GM12878 (cell line): ENCODE results near the gene C6orf89. TPM values are rescaled to one million over a fixed set of nuclear protein-coding genes. Genes with fewer than 3 reads are reported as not detected.

Source experiments
- ATAC-seq: fragments of 200-7000 bp; cut with Tn5 transposase; 3 replicates; pipeline ENCODE4 v1.9.1; 2020; ENCODE audit warnings: mild to moderate bottlenecking, moderate library complexity
- BruUV-seq: library from RNA; stranded (reverse); fragments of 400-500 nt; replicated peaks from 2 replicates; lab custom pipeline; 2021; lab: Mats Ljungman, UMichigan
- CTCF ChIA-PET: fragments of 300-600 bp; sonication (Branson Sonifier 250); formaldehyde crosslinking; extraction: SDS; loops from one replicate; lab custom pipeline; 2021; ENCODE audit warnings: inconsistent platforms; lab: Yijun Ruan, JAX
- POLR2A ChIA-PET: fragments of 350-600 bp; formaldehyde crosslinking; extraction: SDS; loops from one replicate; lab custom pipeline; 2021; ENCODE audit warnings: inconsistent platforms; lab: Charles Lee
- RAD21 ChIA-PET: fragments of 300-600 bp; sonication (Branson Sonifier 250); formaldehyde crosslinking; loops from one replicate; lab custom pipeline; 2023; ENCODE audit warnings: antibody characterized with exemption; ENCODE audit not compliant: unreplicated experiment; lab: Charles Lee
- SMC1A ChIA-PET: fragments of 300-600 bp; sonication (Branson Sonifier 250); formaldehyde crosslinking; loops from one replicate; lab custom pipeline; 2023; ENCODE audit not compliant: unreplicated experiment, uncharacterized antibody; lab: Charles Lee
- DNase-seq: peaks from one replicate; pipeline ENCODE4 v3.0.0-alpha.2; 2011; ENCODE audit warnings: low read depth, low spot score
- FAIRE-seq: peaks from 3 replicates; lab custom pipeline; 2011; peaks lifted over from hg19 to GRCh38; lab: Jason Lieb, UNC
- H2AFZ ChIP-seq: 2 replicates; pipeline ENCODE4 v1.6.0; 2011; ENCODE audit warnings: low read depth, low read length, control low read depth; ENCODE audit not compliant: control insufficient read depth
- H3K27ac ChIP-seq: 2 replicates; pipeline ENCODE4 v1.5.1; 2011; ENCODE audit warnings: control low read depth; ENCODE audit not compliant: control insufficient read depth, insufficient read depth
- H3K27me3 ChIP-seq, 2 experiments: replicated peaks in 1 of 2; 2 replicates each; pipeline versions ENCODE4 v1.6.0 to v1.6.1; 2011; ENCODE audit warnings: low read length in 1 of 2; ENCODE audit not compliant: control insufficient read depth in 2 of 2, insufficient read depth in 2 of 2
- H3K36me3 ChIP-seq, 2 experiments: 2 replicates each; pipeline ENCODE4 v1.5.1; 2011; ENCODE audit warnings: low read length in 1 of 2; ENCODE audit not compliant: control insufficient read depth in 2 of 2, insufficient read depth in 2 of 2
- H3K4me1 ChIP-seq: 2 replicates; pipeline ENCODE4 v1.6.1; 2011; ENCODE audit warnings: mild to moderate bottlenecking, low read length, moderate library complexity, mixed read lengths; ENCODE audit not compliant: control insufficient read depth, insufficient read depth
- H3K4me2 ChIP-seq: 2 replicates; pipeline ENCODE4 v1.6.0; 2011; ENCODE audit warnings: control low read depth; ENCODE audit not compliant: control insufficient read depth, insufficient read depth
- H3K4me3 ChIP-seq: fragments of 200-600 bp; sonication (generic); 2 replicates; pipeline ENCODE4 v1.5.1; 2016
- H3K79me2 ChIP-seq: 2 replicates; pipeline ENCODE4 v1.6.0; 2011; ENCODE audit warnings: low read length; ENCODE audit not compliant: control insufficient read depth, insufficient read depth
- H3K9ac ChIP-seq: 2 replicates; pipeline ENCODE4 v1.8.0; 2011; ENCODE audit warnings: low read length, control low read depth, mixed read lengths; ENCODE audit not compliant: control insufficient read depth, insufficient read depth
- H3K9me3 ChIP-seq: replicated peaks from 3 replicates; pipeline ENCODE4 v1.5.1; 2011; ENCODE audit warnings: mild to moderate bottlenecking, low read length; ENCODE audit not compliant: control insufficient read depth, insufficient read depth
- H4K20me1 ChIP-seq: 2 replicates; pipeline ENCODE4 v1.6.0; 2011; ENCODE audit not compliant: control insufficient read depth, insufficient read depth
- BCL3 ChIP-seq: IDR thresholded peaks from 2 replicates; pipeline ENCODE4 v1.6.1; 2011; ENCODE audit warnings: borderline replicate concordance, low read depth, mild to moderate bottlenecking, moderate library complexity, low read length; ENCODE audit not compliant: insufficient read depth, poor library complexity, severe bottlenecking
- E2F4 ChIP-seq: IDR thresholded peaks from 2 replicates; pipeline ENCODE4 v1.6.1; 2012; ENCODE audit warnings: low read depth, low read length, improper control_type of control experiment
- GATAD2B ChIP-seq: fragments of 450-650 bp; conservative IDR thresholded peaks from 2 replicates; pipeline ENCODE4 v1.6.1; 2017; ENCODE audit warnings: low read depth, mild to moderate bottlenecking, moderate library complexity
- POLR2A ChIP-seq: IDR thresholded peaks from 2 replicates; pipeline ENCODE4 v1.6.1; 2011; ENCODE audit warnings: low read depth, mild to moderate bottlenecking, low read length
- POLR2AphosphoS5 ChIP-seq: IDR thresholded peaks from 2 replicates; pipeline ENCODE4 v1.6.1; 2011; ENCODE audit warnings: mild to moderate bottlenecking, low read length, inconsistent platforms
- STAT1 ChIP-seq: fragments of 450-650 bp; conservative IDR thresholded peaks from 2 replicates; pipeline ENCODE4 v1.6.1; 2014; ENCODE audit warnings: antibody characterized with exemption, mild to moderate bottlenecking
- TCF12 ChIP-seq: IDR thresholded peaks from 2 replicates; pipeline ENCODE4 v1.6.1; 2011; ENCODE audit warnings: low read depth, mild to moderate bottlenecking, low read length
- TCF3 ChIP-seq: IDR thresholded peaks from 2 replicates; pipeline ENCODE4 v1.6.1; 2012; ENCODE audit warnings: low read depth, mild to moderate bottlenecking, low read length, borderline replicate concordance; ENCODE audit not compliant: insufficient read depth
- WRNIP1 ChIP-seq: IDR thresholded peaks from 2 replicates; pipeline ENCODE4 v1.6.1; 2011; ENCODE audit warnings: low read depth, low read length, improper control_type of control experiment, borderline replicate concordance
- ZBTB11 ChIP-seq: fragments of 450-650 bp; formaldehyde crosslinking; IDR thresholded peaks from 2 replicates; pipeline ENCODE4 v1.5.0; 2022; ENCODE audit warnings: mild to moderate bottlenecking, missing genetic modification characterization
- ZSCAN29 ChIP-seq: fragments of 450-650 bp; IDR thresholded peaks from 2 replicates; pipeline ENCODE4 v1.6.1; 2017; ENCODE audit warnings: mild to moderate bottlenecking, moderate library complexity
- WGBS: methylation state at CpG from one replicate; pipeline ENCODE4 v1.1.6; 2016; ENCODE audit warnings: low lambda C conversion rate; ENCODE audit not compliant: insufficient replicate concordance, insufficient coverage; ENCODE audit errors: missing lambda C conversion rate; 5-methylcytosine and 5-hydroxymethylcytosine counted together
- in situ Hi-C: fragments of 300-500 bp; cut with MboI; formaldehyde crosslinking; loops from 9 replicates; pipeline ENCODE4 v1.14.3; 2018; ENCODE audit warnings: mixed read lengths
- intact Hi-C: fragments of 100-400 bp; cut with micrococcal nuclease; formaldehyde crosslinking; loops from one replicate; pipeline ENCODE4 v1.14.2; 2022; ENCODE audit not compliant: unreplicated experiment
- polyA plus RNA-seq, 11 experiments: library from polyadenylated mRNA; depleted of rRNA in 4 of 11; unstranded in 6 of 11; stranded (reverse) in 5 of 11; fragments of >200 nt; fragmentation: Nextera tagmentation in 4 of 11; fragmentation: Illumina TruSeq in 1 of 11; extraction: Ambion mirVana in 4 of 11; extraction: Trizol in 1 of 11; gene quantifications; 1 replicate in 1 of 11; 2 replicates in 10 of 11; pipeline versions ENCODE4 v1.2.1 to v1.2.3, GENCODE V29; 2011 to 2016; ENCODE audit warnings: inconsistent platforms in 2 of 11, missing spikeins in 2 of 11, low read depth in 1 of 11
- total RNA-seq, 4 experiments: library from RNA; depleted of rRNA in 3 of 4; stranded (reverse); fragments of >200 nt in 3 of 4; fragmentation: Illumina TruSeq in 1 of 4; extraction: Trizol in 1 of 4; gene quantifications; 2 replicates each; pipeline versions ENCODE4 v1.2.1 to v1.2.3, GENCODE V29; 2013 to 2021

C6orf89 gene
- total and polyA plus RNA-seq, 10 of the 15 experiments (the other 5 are each of a cell fraction or from before 2014, with no cell fraction given) = 10.8 to 42.7 (median 28.6) TPM

DNA sequence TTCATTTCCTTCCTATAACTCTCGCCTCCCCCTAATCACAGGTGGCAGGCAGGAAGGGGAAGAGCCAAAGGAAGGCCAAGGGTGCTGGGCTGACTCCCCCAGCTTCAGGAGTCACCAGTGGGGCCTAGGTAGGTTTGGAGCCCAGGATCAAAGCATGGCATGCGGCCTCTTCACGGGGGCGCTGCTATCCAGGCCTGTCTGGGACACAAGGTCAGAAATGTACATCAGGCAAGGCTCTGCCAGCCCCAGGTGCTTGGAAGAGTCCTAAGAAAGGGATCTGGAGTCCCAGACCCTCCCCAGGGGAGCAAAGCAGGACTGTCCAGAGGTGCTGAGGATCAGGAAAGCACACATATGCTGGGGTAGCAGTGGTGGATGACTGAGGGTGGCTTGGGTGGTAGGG is 79.2 kb downstream of the C6orf89 start (continued):
- TF ChIP-seq ZBTB11 (CRISPR knock-in tag) = no peak
- TF ChIP-seq, all 136 proteins: peak for 0

DNA sequence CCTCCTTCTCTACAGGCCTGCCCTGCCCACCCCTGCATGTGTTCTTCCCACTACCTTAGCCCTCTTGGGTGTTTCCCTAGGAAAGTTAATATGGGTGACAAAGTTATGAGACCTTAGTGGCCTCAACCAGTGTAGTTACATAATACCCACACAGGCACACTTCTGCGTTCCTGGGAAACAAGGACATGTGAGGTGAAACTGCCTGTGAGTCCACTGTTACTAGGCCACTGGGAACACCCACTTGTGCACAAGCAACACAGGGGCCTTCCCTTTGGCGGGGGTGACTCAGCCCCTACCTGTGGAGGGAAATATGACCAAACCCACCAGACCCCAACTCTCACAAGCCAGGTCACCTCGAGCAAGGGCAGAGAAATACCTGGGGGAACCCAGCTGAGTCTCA is 81.5 kb downstream of the C6orf89 start:
- no peak; the same call in 2 of the 3 replicates for ATAC-seq

More for the DNA sequence above, 81.5 kb downstream of the C6orf89 start:
- CTCF ChIA-PET = interaction anchor here (1.8 kb wide), 1 partner anchor 51 kb away, joined by 6 read pairs; no protein-coding TSS in a partner anchor
- intact Hi-C loops (no loop called here), in situ Hi-C loops (no loop called here)
- no peaks in the 10 kb centered on the region for H3K27me3 ChIP-seq
- no peak for DNase-seq
- H3K9me3 ChIP-seq = no peaks in the 10 kb centered on the region
- H3K4me2 ChIP-seq = no peak overlapping the region
- no peak overlapping the region for H3K27ac ChIP-seq
- H3K9ac ChIP-seq = no peak overlapping the region
- H4K20me1 ChIP-seq = no peaks in the 10 kb centered on the region
- FAIRE-seq = no peak
- RAD21 ChIA-PET = interaction anchor here (1.9 kb wide), 1 partner anchor 50 kb away, joined by 6 read pairs; no protein-coding TSS in a partner anchor
- no TSS peak for BruUV-seq
- no peak overlapping the region for H3K4me3 ChIP-seq
- H3K79me2 ChIP-seq = no peaks in the 10 kb centered on the region
- POLR2A ChIA-PET = interaction anchor here (0.5 to 1.2 kb wide), 2 partner anchors 12 to 227 kb away, joined by 3 to 4 read pairs; no protein-coding TSS in a partner anchor
- peaks cover 14% of the 10 kb centered on the region for H3K4me1 ChIP-seq
- no peak for TF ChIP-seq TCF3
- TF ChIP-seq GATAD2B = no peak
- no peak for TF ChIP-seq STAT1
- no peak for TF ChIP-seq WRNIP1
- peak; percentile 59 for TF ChIP-seq POLR2A
- TF ChIP-seq BCL3 = no peak
- no peak for TF ChIP-seq E2F4
- peak; percentile 54; the same call in 1 of the 2 replicates for TF ChIP-seq POLR2AphosphoS5
- TF ChIP-seq TCF12 = no peak
- TF ChIP-seq ZSCAN29 = no peak
- H3K36me3 ChIP-seq = peaks cover 26 to 29% of the 10 kb centered on the region in 2 experiments
- no peak overlapping the region for H2AFZ ChIP-seq
- SMC1A ChIA-PET = no interaction called here
- 87% methylated on average over 3 of the region's 3 CpGs for WGBS
